Measurements from ENCODE around the gene FAM53B.

FAM53B gene

GRCh38 chr10:124675824-124676223 lies 68.4 kb downstream of the FAM53B start:
- no peak for TF ChIP-seq CTCF (IDR thresholded peaks at IDR 0.05; ENCODE audit: control insufficient read depth, insufficient read depth, low read depth, low read length, missing control alignments)
- no peak for DNase-seq (ENCODE audit: low read depth)
- no peak overlapping the region for H3K4me3 ChIP-seq (ENCODE audit: control insufficient read depth, low read depth, low read length)

DNA sequence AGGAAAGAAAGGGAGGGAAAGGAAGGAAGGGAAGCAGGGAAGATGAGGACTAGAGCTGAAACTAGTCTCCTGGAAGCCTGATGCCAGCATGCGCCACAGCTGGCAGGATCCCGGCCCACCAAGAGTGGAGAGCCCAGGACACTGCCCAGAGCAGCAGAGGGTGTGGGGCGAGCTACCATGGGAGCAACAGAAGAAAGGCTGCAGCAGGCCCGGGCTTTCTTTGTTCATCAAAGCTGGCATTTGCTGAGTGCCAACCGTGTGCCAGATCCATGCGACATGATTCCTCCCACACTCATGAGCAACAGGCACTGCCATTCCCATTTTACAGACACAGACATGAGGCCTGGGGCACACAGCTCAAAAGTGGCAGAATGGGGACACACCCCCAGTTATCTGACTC lies 68.9 kb downstream of the FAM53B start:
- no peak for DNase-seq (ENCODE audit: low read depth)
- no peak overlapping the region for H3K4me3 ChIP-seq (ENCODE audit: control insufficient read depth, low read depth, low read length)
- no peak for TF ChIP-seq CTCF (IDR thresholded peaks at IDR 0.05; ENCODE audit: control insufficient read depth, insufficient read depth, low read depth, low read length, missing control alignments)

GRCh38 chr10:124674768-124675222 lies 69.4 kb downstream of the FAM53B start:
- no peak for TF ChIP-seq CTCF (IDR thresholded peaks at IDR 0.05; ENCODE audit: control insufficient read depth, insufficient read depth, low read depth, low read length, missing control alignments)
- DNase-seq (ENCODE audit: low read depth) = no peak
- H3K4me3 ChIP-seq (ENCODE audit: control insufficient read depth, low read depth, low read length) = no peak overlapping the region

DNA sequence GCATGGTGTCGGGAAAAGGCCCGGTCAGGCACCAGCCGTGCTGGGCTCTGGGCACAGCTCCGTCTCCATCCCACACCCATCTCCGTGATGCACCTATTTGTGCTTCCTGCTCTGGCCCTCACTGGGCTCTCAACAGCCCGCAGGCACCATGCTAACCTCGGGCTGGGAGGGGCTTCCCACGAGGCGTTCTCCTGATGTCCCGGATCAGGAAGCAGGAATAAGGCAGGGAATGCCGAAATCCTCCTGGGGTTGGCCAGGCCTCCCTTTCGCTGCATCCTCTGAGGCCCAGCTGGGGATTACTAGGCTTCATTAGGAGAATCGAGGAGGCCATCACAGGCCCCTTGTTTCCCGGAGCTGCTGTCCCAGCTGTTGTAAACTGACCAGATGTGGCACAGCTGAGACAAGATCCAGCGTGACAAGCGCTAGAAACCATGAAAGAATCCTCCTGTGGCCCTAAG lies 72.0 kb downstream of the FAM53B start:
- H3K4me3 ChIP-seq (ENCODE audit: control insufficient read depth, low read depth, low read length) = no peak overlapping the region
- no peak for DNase-seq (ENCODE audit: low read depth)
- no peak for TF ChIP-seq CTCF (IDR thresholded peaks at IDR 0.05; ENCODE audit: control insufficient read depth, insufficient read depth, low read depth, low read length, missing control alignments)

GRCh38 chr10:124671486-124672075 lies 72.6 kb downstream of the FAM53B start:
- no peak overlapping the region for H3K4me3 ChIP-seq (ENCODE audit: control insufficient read depth, low read depth, low read length)
- no peak for DNase-seq (ENCODE audit: low read depth)
- TF ChIP-seq CTCF (IDR thresholded peaks at IDR 0.05; ENCODE audit: control insufficient read depth, insufficient read depth, low read depth, low read length, missing control alignments) = no peak

DNA sequence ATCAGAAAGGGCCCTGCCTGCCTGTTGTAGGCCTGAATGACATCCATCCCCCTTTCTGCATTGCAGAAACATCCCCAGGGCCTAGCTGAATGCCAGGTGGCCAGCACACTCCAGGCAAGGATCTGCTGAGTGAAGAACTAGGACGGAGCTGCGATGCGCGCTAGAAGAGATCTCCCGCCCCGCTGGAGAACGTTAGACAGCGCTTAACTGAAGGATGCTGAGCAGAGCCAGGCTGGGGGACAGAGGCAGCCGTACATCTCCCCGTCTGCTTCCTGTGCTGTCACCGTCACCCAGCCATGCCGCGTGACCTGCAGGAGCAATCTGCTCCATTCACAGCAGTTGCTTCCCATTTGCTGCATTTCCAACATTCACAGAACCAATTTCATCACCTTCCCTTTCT lies 73.3 kb downstream of the FAM53B start:
- H3K4me3 ChIP-seq (ENCODE audit: control insufficient read depth, low read depth, low read length) = no peak overlapping the region
- no peak for TF ChIP-seq CTCF (IDR thresholded peaks at IDR 0.05; ENCODE audit: control insufficient read depth, insufficient read depth, low read depth, low read length, missing control alignments)
- DNase-seq (ENCODE audit: low read depth) = no peak
